MCF 10A (cell line): ENCODE results near the gene ZNF28. TPM values are rescaled to one million over a fixed set of nuclear protein-coding genes. Genes with fewer than 3 reads are reported as not detected.
"Not testable (repeated sequence)": the region's sequence is repeated elsewhere in the genome, so short reads cannot be mapped to it uniquely, and the experiment has no call there.

Experiments
- Bru-seq: library from RNA; stranded (reverse); fragments of 400-500 nt; gene quantifications from one replicate; lab custom pipeline; 2021; lab: Mats Ljungman, UMichigan
- BruChase-seq, 2 experiments: library from RNA; stranded (reverse); fragments of 400-500 nt; gene quantifications; one replicate each; lab custom pipeline; 2021; lab: Mats Ljungman, UMichigan
- BruUV-seq: library from RNA; stranded (reverse); fragments of 400-500 nt; replicated peaks from 2 replicates; lab custom pipeline; 2021; lab: Mats Ljungman, UMichigan
- CTCF ChIA-PET: fragments of 300-600 bp; sonication (Branson Sonifier 250); formaldehyde crosslinking; extraction: SDS; loops from one replicate; lab custom pipeline; 2021; ENCODE audit warnings: antibody characterized with exemption, inconsistent platforms; lab: Yijun Ruan, JAX
- POLR2A ChIA-PET: fragments of 300-600, 350-650 bp; sonication (Branson Sonifier 250); formaldehyde crosslinking; extraction: SDS; loops from one replicate; lab custom pipeline; 2020; ENCODE audit warnings: antibody characterized with exemption, inconsistent platforms; lab: Yijun Ruan, JAX
- DNase-seq: peaks from one replicate; pipeline ENCODE4 v3.0.0-alpha.2; 2018; ENCODE audit not compliant: unreplicated experiment
- H3K27ac Mint-ChIP-seq: one replicate; pipeline ENCODE4 v1.8.0; 2022; ENCODE audit warnings: mild to moderate bottlenecking, low read depth, mixed read lengths; ENCODE audit not compliant: unreplicated experiment
- H3K27me3 Mint-ChIP-seq: one replicate; pipeline ENCODE4 v1.8.0; 2022; ENCODE audit warnings: mixed read lengths; ENCODE audit not compliant: insufficient read depth, unreplicated experiment
- H3K36me3 Mint-ChIP-seq: one replicate; pipeline ENCODE4 v1.8.0; 2022; ENCODE audit warnings: mild to moderate bottlenecking, moderate library complexity, mixed read lengths; ENCODE audit not compliant: insufficient read depth, unreplicated experiment
- H3K4me1 Mint-ChIP-seq: one replicate; pipeline ENCODE4 v1.8.0; 2022; ENCODE audit warnings: mixed read lengths; ENCODE audit not compliant: insufficient read depth, unreplicated experiment
- H3K4me3 Mint-ChIP-seq: one replicate; pipeline ENCODE4 v1.8.0; 2022; ENCODE audit warnings: mild to moderate bottlenecking, moderate library complexity, mixed read lengths; ENCODE audit not compliant: unreplicated experiment
- H3K9me3 Mint-ChIP-seq: one replicate; pipeline ENCODE4 v1.8.0; 2022; ENCODE audit warnings: mixed read lengths; ENCODE audit not compliant: unreplicated experiment
- intact Hi-C: fragments of 100-400 bp; cut with micrococcal nuclease; formaldehyde crosslinking; loops from 2 replicates; pipeline ENCODE4 v1.14.1; 2022
- long read RNA-seq: library from polyadenylated mRNA; stranded (forward); transcript quantifications from one replicate; pipeline ENCODE4 v2.0.0, GENCODE V29; 2022
- total RNA-seq: library from RNA; stranded (reverse); gene quantifications from 2 replicates; pipeline ENCODE4 v1.2.3, GENCODE V29; 2022

Gene ZNF28
- total RNA-seq, result 13.2 and 15.6 TPM in 2 replicates
- Bru-seq, nascent RNA, result percentile 52 among the genes with signal in this experiment
- BruChase-seq, experiment 1, labeled RNA remaining after a 6-hour chase, result percentile 52 among the genes with signal in this experiment
- BruChase-seq, experiment 2, labeled RNA remaining after a 2-hour chase, result percentile 62 among the genes with signal in this experiment
- long read RNA-seq, full-length matches to known transcripts, result 3 of 20 reads
- long read RNA-seq, partial matches to known transcripts, result 2 of 20 reads
- long read RNA-seq, other reads (novel, unspliced or antisense), result 15 of 20 reads

DNA sequence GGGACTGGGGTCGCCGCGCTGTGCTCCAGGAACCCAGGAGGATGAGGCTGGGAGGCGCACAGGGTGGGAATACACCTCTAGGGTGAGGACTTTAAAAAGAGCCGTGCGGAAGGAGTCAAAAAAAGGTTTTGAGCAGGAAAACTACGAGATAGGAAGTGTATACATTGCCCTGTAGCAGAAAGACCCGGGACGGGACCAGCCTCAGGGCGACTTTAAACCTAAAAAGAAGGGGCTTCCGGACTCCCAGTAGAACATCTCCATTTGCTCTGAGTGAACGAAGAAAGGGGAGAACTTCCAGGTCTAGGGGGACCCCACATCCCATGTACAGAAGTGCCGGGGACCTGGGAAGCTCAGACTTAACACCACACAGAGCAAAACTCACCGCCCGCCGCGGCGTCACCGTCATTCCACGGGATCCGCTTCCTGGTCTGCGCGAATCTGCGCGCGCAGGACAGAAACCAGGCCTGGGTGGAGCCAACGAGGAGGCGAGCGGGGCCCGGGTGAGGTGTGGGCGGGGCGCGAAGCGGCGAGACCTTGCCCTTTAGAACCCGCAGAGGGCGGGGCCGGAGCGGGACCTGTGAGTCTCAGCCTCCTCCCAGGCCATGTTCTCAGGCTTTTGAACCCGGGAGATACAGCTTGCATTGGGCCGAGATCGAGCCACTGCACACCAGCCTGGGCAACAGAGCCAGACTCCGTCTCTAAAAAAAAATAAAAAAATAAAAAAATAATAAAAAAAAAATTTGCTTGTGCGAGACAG lies at the start of gene ZNF28:
ZNF28 (minus strand) TSS at position 430 of the 757 bp plus-strand sequence. CDS start 3,675 bp downstream, outside the sequence.
- peak; percentile 43 for DNase-seq
- H3K4me3 Mint-ChIP-seq, result peak within 1 kb of the TSS; percentile 85
- H3K27ac Mint-ChIP-seq, result peak within 1 kb of the TSS; percentile 50
- H3K27me3 Mint-ChIP-seq, H3K9me3 Mint-ChIP-seq, H3K4me1 Mint-ChIP-seq, CTCF ChIA-PET: not testable (repeated sequence)
- POLR2A ChIA-PET, result interaction anchor here (0.6 to 1.0 kb wide), 4 partner anchors 35 to 1316 kb away, joined by 3 to 4 read pairs (median 3); no protein-coding TSS in a partner anchor
- intact Hi-C loops, result loop anchor here (5.0 kb wide), 1 partner anchor 36 kb away; the partner anchor contains the start of gene ZNF468
- H3K36me3 Mint-ChIP-seq, result peaks cover 27% of the 10 kb centered on the region
- TSS peak; percentile 70 for BruUV-seq

DNA sequence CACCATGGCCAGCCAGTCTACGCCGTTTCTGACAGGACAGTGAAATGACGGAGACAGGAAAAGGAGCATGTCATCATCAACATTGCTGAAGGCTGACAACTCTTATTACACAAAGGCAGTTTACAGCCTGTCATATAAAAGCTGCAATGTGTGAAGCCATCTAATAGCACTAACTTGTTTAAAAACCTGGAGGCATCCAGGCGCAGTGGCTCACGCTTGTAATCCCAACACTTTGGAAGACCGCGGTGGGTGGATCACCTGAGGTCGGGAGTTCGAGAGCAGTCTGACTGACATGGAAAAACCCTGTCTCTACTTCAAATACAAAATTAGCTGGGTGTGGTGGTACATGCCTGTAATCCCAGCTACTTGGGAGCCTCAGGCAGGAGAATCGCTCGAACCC lies 46.6 kb upstream of the ZNF28 start:
- H3K4me1 Mint-ChIP-seq, H3K27me3 Mint-ChIP-seq, H3K4me3 Mint-ChIP-seq, intact Hi-C loops, H3K9me3 Mint-ChIP-seq, H3K27ac Mint-ChIP-seq, BruUV-seq, H3K36me3 Mint-ChIP-seq, DNase-seq: not testable (repeated sequence)
- POLR2A ChIA-PET, result interaction anchor here (0.6 to 0.7 kb wide), 2 partner anchors 205 to 494 kb away, joined by 3 to 4 read pairs; no protein-coding TSS in a partner anchor
- CTCF ChIA-PET, result interaction anchor here (0.5 kb wide), 1 partner anchor 14 kb away, joined by 3 read pairs; no protein-coding TSS in a partner anchor

DNA sequence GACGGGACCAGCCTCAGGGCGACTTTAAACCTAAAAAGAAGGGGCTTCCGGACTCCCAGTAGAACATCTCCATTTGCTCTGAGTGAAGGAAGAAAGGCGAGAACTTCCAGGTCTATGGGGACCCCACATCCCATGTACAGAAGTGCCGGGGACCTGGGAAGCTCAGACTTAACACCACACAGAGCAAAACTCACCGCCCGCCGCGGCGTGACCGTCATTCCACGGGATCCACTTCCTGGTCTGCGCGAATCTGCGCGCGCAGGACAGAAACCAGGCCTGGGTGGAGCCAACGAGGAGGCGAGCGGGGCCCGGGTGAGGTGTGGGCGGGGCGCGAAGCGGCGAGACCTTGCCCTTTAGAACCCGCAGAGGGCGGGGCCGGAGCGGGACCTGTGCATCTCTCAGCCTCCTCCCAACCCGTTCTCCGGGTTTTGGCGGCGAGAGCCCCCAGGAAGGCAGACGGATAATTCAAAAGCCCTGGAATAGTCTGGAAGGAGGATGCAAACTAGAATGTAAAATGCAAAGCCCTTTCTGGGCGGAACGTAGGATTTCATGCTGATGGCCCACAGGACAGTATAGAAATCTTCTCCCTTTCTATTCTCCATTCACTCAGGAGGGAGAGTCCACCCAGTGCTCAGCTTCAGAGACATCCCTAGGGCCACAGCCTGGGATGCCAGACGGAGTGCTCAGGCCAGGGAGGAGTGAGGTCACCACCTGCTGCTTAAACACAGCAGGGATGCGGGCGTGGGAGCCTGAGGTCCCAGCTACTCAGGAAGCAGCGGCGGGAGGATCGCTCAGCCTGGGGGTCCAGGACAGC lies 36.2 kb upstream of the ZNF28 start, which contains the start of gene ZNF468:
ZNF468 (minus strand) TSS at position 242 of the 814 bp plus-strand sequence. CDS start 3,347 bp downstream, outside the sequence.
- Mint-ChIP-seq H3K9me3 (peaks cover 17% of the 10 kb centered on the region), H3K36me3 (peaks cover 20% of the 10 kb centered on the region), H3K4me3 (peak within 1 kb of the TSS; percentile 83), H3K27ac (peak within 1 kb of the TSS; percentile 89)
- BruUV-seq, CTCF ChIA-PET, H3K4me1 Mint-ChIP-seq, H3K27me3 Mint-ChIP-seq: not testable (repeated sequence)
- peak; percentile 56 for DNase-seq
- POLR2A ChIA-PET, result interaction anchor here (0.6 to 1.4 kb wide), 3 partner anchors 36 to 244 kb away, joined by 3 to 4 read pairs (median 3); partner anchors contain the start of genes ZNF28 and ZNF816
- intact Hi-C loops, result loop anchor here (5.0 kb wide), 1 partner anchor 35 kb away; the partner anchor contains the start of gene ZNF28

DNA sequence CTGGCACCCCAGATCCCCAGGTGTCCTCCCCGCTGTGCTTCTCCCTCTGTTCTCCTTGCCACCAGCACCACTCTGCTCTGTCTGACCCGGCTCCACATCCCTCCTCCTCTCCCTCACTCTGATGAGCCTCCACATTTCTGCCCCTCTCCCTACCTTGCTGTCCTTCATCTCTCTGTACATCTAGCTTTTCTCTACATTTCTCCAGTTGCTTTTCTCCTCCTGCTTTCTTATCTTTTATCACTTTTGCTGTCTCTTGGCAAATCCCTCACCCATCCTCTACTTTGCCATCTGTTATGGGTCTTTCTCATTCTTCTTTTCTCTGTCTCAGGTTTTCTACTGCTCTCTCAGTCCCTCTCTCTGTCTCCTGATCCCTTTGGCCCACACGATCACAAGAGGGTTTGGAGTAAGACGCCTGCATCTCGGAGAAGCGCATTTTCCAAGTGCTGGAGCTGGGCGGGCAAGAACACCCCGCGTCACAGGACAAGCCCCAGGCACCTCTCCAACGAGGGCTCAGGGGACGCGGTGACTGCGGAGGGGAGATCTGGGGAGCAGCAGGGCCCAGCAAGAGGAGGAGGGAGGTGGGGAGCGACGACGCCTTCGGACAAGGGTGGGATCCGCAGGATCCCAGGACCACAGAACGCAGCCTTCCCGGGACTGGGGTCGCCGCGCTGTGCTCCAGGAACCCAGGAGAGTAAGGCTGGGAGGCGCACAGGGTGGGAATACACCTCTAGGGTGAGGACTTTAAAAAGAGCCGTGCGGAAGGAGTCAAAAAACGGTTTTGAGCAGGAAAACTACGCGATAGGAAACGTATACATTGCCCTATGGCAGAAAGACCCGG lies 35.3 kb upstream of the ZNF28 start:
- CTCF ChIA-PET, H3K27me3 Mint-ChIP-seq, H3K9me3 Mint-ChIP-seq, DNase-seq, H3K4me1 Mint-ChIP-seq: not testable (repeated sequence)
- intact Hi-C loops, result loop anchor here (5.0 kb wide), 1 partner anchor 34 kb away; the partner anchor contains the start of gene ZNF28
- Mint-ChIP-seq H3K36me3 (peaks cover 28% of the 10 kb centered on the region), H3K4me3 (peak overlapping the region; percentile 83), H3K27ac (peak overlapping the region; percentile 89)
- POLR2A ChIA-PET, result interaction anchor here (1.1 to 1.4 kb wide), 2 partner anchors 36 to 67 kb away, joined by 3 read pairs; partner anchors contain the start of gene ZNF28
- TSS peak; percentile 60 for BruUV-seq

DNA sequence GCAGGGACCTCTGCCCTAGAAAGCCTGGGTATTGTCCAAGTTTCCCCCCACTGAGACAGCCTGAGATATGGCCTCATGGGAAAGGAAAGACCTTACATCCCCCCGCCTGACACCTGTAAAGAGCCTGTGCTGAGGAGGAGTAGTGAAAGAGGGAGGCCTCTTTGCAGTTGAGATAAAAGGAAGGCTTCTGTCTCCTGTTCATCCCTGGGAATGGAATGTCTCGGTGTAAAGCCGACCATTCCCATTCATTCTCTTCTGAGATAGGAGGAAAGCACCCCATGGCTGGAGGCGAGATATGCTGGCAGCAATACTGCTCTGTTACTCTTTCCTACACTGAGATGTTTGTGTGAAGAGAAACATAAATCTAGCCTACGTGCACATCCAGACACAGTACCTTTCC lies 25.9 kb upstream of the ZNF28 start:
- H3K4me1 Mint-ChIP-seq, POLR2A ChIA-PET, H3K27ac Mint-ChIP-seq, CTCF ChIA-PET, intact Hi-C loops, H3K4me3 Mint-ChIP-seq, DNase-seq, BruUV-seq, H3K27me3 Mint-ChIP-seq: not testable (repeated sequence)
- peaks cover 14% of the 10 kb centered on the region for H3K9me3 Mint-ChIP-seq
- peaks cover 99% of the 10 kb centered on the region for H3K36me3 Mint-ChIP-seq

DNA sequence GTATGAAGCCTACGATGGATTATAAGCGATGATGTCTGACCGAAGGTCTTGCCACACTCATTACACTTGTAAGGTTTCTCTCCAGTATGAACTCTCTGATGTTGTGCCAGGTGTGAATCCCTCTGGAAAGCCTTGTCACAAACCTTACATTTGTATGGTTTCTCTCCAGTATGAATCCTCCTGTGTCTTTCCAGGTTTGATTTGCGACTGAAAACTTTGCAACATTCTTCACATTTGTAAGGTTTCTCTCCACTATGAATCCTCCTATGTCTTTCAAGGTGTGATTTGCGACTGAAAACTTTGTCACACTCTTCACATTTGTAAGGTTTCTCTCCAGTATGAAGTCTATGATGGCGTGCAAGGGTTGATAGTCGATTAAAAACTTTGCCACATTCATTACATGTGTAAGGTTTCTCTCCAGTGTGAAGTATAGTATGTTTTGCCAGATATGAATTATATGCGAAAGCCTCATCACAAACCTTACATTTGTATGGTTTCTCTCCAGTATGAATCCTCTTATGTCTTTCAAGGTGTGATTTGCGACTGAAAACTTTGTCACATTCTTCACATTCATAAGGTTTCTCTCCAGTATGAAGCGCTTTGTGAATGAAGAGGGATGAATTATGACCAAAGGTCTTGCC lies 19.5 kb upstream of the ZNF28 start:
- DNase-seq, H3K27me3 Mint-ChIP-seq, H3K4me3 Mint-ChIP-seq, H3K4me1 Mint-ChIP-seq, intact Hi-C loops, CTCF ChIA-PET, H3K27ac Mint-ChIP-seq, POLR2A ChIA-PET: not testable (repeated sequence)
- TSS peak; percentile 14 for BruUV-seq
- peaks cover 78% of the 10 kb centered on the region for H3K36me3 Mint-ChIP-seq
- H3K9me3 Mint-ChIP-seq, result peaks cover 26% of the 10 kb centered on the region

DNA sequence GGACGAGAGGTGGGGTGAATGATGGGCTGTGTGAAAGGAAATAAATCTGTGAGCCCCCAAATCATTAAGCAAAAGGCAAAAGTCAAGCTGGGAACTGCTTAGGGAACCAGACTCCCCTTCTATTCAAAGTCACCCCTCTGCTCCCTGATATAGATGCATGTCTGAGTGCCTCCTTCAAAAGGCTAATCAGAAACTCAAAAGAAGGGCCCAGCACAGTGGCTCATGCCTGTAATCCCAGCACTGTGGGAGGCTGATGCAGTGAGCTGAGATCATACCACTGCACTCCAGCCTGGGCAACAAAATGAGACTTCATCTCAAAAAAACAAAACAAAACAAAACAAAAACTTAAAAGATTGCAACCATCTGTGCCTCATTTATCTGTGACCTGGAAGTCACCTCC lies 12.9 kb upstream of the ZNF28 start:
- H3K4me1 Mint-ChIP-seq, intact Hi-C loops, BruUV-seq, H3K27me3 Mint-ChIP-seq, H3K27ac Mint-ChIP-seq, H3K4me3 Mint-ChIP-seq, DNase-seq, CTCF ChIA-PET: not testable (repeated sequence)
- H3K9me3 Mint-ChIP-seq, result peaks cover 16% of the 10 kb centered on the region
- POLR2A ChIA-PET, result interaction anchor here (0.6 kb wide), 2 partner anchors 169 to 411 kb away, joined by 3 read pairs; no protein-coding TSS in a partner anchor
- H3K36me3 Mint-ChIP-seq, result peaks cover 15% of the 10 kb centered on the region
